Left cardiac atrium (tissue), 4 donors: ENCODE measurements around the gene USP17L20. TPM values are rescaled to one million over a fixed set of nuclear protein-coding genes. Genes with fewer than 3 reads are reported as not detected.
"Not testable (repeated sequence)": the region's sequence is repeated elsewhere in the genome, so short reads cannot be mapped to it uniquely, and the experiment has no call there.

Experiments used
- ATAC-seq, 2 donors: fragments of 200-7000 bp; cut with Tn5 transposase; one replicate each; pipeline ENCODE4 v1.9.1; 2020; ENCODE audit warnings: mild to moderate bottlenecking in 2 of 2, moderate library complexity in 2 of 2
- DNase-seq: peaks from one replicate; pipeline ENCODE4 v3.0.0-alpha.2; 2020
- intact Hi-C, 2 donors: fragments of 100-400 bp; cut with DNase I; formaldehyde crosslinking; loops; one replicate each; pipeline versions ENCODE4 v1.14.1 to v1.15.1; 2022 to 2023
- long read RNA-seq: library from polyadenylated mRNA; unstranded; transcript quantifications from one replicate; pipeline ENCODE4 v2.0.0, GENCODE V29; 2021
- total RNA-seq, 2 donors: library from RNA; stranded (reverse); fragmentation: NEBNext Ultra II Directional; extraction: Animal tissue kit (Norgen Biotek cat#: 25700); gene quantifications; one replicate each; pipeline ENCODE4 v1.2.1, GENCODE V29; 2021
- donor health status: DM: no; HTN: yes; CAD: no.
- donor health status: DM: no; HTN: yes; CAD: no; lungs with severe emphysema.
- donor health status: DM: yes; HTN: yes; CAD: no.
- donor health status: Dilated cardiomyopathy.

USP17L20 gene, protein sequence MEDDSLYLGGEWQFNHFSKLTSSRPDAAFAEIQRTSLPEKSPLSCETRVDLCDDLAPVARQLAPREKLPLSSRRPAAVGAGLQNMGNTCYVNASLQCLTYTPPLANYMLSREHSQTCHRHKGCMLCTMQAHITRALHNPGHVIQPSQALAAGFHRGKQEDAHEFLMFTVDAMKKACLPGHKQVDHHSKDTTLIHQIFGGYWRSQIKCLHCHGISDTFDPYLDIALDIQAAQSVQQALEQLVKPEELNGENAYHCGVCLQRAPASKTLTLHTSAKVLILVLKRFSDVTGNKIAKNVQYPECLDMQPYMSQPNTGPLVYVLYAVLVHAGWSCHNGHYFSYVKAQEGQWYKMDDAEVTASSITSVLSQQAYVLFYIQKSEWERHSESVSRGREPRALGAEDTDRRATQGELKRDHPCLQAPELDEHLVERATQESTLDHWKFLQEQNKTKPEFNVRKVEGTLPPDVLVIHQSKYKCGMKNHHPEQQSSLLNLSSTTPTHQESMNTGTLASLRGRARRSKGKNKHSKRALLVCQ
- not detected for total RNA-seq
- long read RNA-seq = 0 reads

GRCh38 chr4:9257824-9258223, at the start of gene USP17L20:
Gene USP17L20 (plus strand): TSS chr4:9258124. CDS start chr4:9258124, 0 bp downstream.
- ATAC-seq, intact Hi-C loops, DNase-seq: not testable (repeated sequence)

- ATAC-seq, intact Hi-C loops, DNase-seq: not testable (repeated sequence)
Observed at GRCh38 chr4:9210357-9210756, 47.6 kb upstream of the USP17L20 start, which contains the start of gene USP17L10. Gene USP17L10 (plus strand): TSS chr4:9210657. CDS start chr4:9210657, 0 bp downstream.

- DNase-seq = peak; percentile 0
- intact Hi-C loops, ATAC-seq: not testable (repeated sequence)
Observed at GRCh38 chr4:9214701-9215100, 43.2 kb upstream of the USP17L20 start.

DNA sequence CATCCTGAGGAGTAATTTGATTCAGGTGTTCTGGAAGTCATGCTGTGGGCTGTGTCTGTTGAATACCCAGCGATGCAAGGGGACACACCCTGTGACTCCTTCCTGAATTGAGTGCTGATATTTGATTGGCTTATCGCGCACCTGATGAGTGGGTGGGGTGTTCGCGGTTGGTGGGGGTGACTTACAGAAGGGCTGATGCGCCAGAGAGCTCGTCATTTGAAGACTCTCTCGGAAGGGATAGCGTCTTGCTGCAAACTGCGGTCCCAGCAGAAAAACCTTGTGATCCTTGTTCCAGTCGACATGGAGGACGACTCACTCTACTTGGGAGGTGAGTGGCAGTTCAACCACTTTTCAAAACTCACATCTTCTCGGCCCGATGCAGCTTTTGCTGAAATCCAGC, 42.8 kb upstream of the USP17L20 start, which contains the start of gene USP17L11:
USP17L11 (plus strand) TSS at position 301 of the 400 bp plus-strand sequence; CDS start at position 301, 0 bp downstream.
- ATAC-seq, DNase-seq, intact Hi-C loops: not testable (repeated sequence)

DNA sequence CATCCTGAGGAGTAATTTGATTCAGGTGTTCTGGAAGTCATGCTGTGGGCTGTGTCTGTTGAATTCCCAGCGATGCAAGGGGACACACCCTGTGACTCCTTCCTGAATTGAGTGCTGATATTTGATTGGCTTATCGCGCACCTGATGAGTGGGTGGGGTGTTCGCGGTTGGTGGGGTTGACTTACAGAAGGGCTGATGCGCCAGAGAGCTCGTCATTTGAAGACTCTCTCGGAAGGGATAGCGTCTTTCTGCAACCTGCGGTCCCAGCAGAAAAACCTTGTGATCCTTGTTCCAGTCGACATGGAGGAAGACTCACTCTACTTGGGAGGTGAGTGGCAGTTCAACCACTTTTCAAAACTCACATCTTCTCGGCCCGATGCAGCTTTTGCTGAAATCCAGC, 38.1 kb upstream of the USP17L20 start, which contains the start of gene USP17L12:
USP17L12 (plus strand) TSS at position 301 of the 400 bp plus-strand sequence; CDS start at position 301, 0 bp downstream.
- DNase-seq, intact Hi-C loops, ATAC-seq: not testable (repeated sequence)

GRCh38 chr4:9224596-9224995, 33.3 kb upstream of the USP17L20 start, which contains the start of gene USP17L13:
Gene USP17L13 (plus strand): TSS chr4:9224896. CDS start chr4:9224896, 0 bp downstream.
- DNase-seq, intact Hi-C loops, ATAC-seq: not testable (repeated sequence)

DNA sequence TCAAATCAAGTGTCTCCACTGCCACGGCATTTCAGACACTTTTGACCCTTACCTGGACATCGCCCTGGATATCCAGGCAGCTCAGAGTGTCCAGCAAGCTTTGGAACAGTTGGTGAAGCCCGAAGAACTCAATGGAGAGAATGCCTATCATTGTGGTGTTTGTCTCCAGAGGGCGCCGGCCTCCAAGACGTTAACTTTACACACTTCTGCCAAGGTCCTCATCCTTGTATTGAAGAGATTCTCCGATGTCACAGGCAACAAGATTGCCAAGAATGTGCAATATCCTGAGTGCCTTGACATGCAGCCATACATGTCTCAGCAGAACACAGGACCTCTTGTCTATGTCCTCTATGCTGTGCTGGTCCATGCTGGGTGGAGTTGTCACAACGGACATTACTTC, 27.7 kb upstream of the USP17L20 start:
- DNase-seq, intact Hi-C loops, ATAC-seq: not testable (repeated sequence)

DNA sequence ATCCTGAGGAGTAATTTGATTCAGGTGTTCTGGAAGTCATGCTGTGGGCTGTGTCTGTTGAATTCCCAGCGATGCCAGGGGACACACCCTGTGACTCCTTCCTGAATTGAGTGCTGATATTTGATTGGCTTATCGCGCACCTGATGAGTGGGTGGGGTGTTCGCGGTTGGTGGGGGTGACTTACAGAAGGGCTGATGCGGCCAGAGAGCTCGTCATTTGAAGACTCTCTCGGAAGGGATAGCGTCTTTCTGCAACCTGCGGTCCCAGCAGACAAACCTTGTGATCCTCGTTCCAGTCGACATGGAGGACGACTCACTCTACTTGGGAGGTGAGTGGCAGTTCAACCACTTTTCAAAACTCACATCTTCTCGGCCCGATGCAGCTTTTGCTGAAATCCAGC, 23.8 kb upstream of the USP17L20 start, which contains the start of gene USP17L15:
USP17L15 (plus strand) TSS at position 301 of the 400 bp plus-strand sequence; CDS start at position 301, 0 bp downstream.
- intact Hi-C loops, ATAC-seq, DNase-seq: not testable (repeated sequence)

GRCh38 chr4:9238461-9238860, 19.5 kb upstream of the USP17L20 start:
- intact Hi-C loops, DNase-seq, ATAC-seq: not testable (repeated sequence)

DNA sequence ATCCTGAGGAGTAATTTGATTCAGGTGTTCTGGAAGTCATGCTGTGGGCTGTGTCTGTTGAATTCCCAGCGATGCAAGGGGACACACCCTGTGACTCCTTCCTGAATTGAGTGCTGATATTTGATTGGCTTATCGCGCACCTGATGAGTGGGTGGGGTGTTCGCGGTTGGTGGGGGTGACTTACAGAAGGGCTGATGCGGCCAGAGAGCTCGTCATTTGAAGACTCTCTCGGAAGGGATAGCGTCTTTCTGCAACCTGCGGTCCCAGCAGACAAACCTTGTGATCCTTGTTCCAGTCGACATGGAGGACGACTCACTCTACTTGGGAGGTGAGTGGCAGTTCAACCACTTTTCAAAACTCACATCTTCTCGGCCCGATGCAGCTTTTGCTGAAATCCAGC, 14.3 kb upstream of the USP17L20 start, which contains the start of gene USP17L17:
USP17L17 (plus strand) TSS at position 301 of the 400 bp plus-strand sequence; CDS start at position 301, 0 bp downstream.
- DNase-seq, intact Hi-C loops, ATAC-seq: not testable (repeated sequence)

GRCh38 chr4:9247953-9248680, 9.8 kb upstream of the USP17L20 start, which contains the start of gene USP17L18:
Gene USP17L18 (plus strand): TSS chr4:9248630. CDS start chr4:9248630, 0 bp downstream.
- peak; percentile 6 for DNase-seq
- intact Hi-C loops, ATAC-seq: not testable (repeated sequence)

DNA sequence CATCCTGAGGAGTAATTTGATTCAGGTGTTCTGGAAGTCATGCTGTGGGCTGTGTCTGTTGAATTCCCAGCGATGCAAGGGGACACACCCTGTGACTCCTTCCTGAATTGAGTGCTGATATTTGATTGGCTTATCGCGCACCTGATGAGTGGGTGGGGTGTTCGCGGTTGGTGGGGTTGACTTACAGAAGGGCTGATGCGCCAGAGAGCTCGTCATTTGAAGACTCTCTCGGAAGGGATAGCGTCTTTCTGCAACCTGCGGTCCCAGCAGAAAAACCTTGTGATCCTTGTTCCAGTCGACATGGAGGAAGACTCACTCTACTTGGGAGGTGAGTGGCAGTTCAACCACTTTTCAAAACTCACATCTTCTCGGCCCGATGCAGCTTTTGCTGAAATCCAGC, 4.8 kb upstream of the USP17L20 start, which contains the start of gene USP17L19:
USP17L19 (plus strand) TSS at position 301 of the 400 bp plus-strand sequence; CDS start at position 301, 0 bp downstream.
- intact Hi-C loops, DNase-seq, ATAC-seq: not testable (repeated sequence)

DNA sequence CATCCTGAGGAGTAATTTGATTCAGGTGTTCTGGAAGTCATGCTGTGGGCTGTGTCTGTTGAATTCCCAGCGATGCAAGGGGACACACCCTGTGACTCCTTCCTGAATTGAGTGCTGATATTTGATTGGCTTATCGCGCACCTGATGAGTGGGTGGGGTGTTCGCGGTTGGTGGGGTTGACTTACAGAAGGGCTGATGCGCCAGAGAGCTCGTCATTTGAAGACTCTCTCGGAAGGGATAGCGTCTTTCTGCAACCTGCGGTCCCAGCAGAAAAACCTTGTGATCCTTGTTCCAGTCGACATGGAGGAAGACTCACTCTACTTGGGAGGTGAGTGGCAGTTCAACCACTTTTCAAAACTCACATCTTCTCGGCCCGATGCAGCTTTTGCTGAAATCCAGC, 4.6 kb downstream of the USP17L20 start, which contains the start of gene USP17L21:
USP17L21 (plus strand) TSS at position 301 of the 400 bp plus-strand sequence; CDS start at position 301, 0 bp downstream.
- intact Hi-C loops, DNase-seq, ATAC-seq: not testable (repeated sequence)

DNA sequence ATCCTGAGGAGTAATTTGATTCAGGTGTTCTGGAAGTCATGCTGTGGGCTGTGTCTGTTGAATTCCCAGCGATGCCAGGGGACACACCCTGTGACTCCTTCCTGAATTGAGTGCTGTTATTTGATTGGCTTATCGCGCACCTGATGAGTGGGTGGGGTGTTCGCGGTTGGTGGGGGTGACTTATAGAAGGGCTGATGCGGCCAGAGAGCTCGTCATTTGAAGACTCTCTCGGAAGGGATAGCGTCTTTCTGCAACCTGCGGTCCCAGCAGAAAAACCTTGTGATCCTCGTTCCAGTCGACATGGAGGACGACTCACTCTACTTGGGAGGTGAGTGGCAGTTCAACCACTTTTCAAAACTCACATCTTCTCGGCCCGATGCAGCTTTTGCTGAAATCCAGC, 9.4 kb downstream of the USP17L20 start, which contains the start of gene USP17L22:
USP17L22 (plus strand) TSS at position 301 of the 400 bp plus-strand sequence; CDS start at position 301, 0 bp downstream.
- ATAC-seq, DNase-seq, intact Hi-C loops: not testable (repeated sequence)

GRCh38 chr4:9271719-9272118, 13.8 kb downstream of the USP17L20 start:
- peak; percentile 36 for DNase-seq
- intact Hi-C loops, ATAC-seq: not testable (repeated sequence)
